SU-DHL-6 (cell line): ENCODE data around the gene NEU4.

ENCODE experiments used
- H2AFZ ChIP-seq: fragments of 200-600 bp; sonication (generic); 2 replicates; pipeline ENCODE4 v1.6.1; 2014; ENCODE audit warnings: low read depth, mild to moderate bottlenecking, moderate library complexity, mixed read lengths, antibody characterized with exemption, low read length; ENCODE audit not compliant: severe bottlenecking
- H3F3A ChIP-seq: fragments of 200-600 bp; shearing (Covaris generic); 2 replicates; pipeline ENCODE4 v1.6.0; 2016; ENCODE audit warnings: antibody characterized with exemption, mild to moderate bottlenecking; ENCODE audit not compliant: insufficient read depth
- H3K27ac ChIP-seq: fragments of 200-600 bp; sonication (generic); 2 replicates; pipeline ENCODE4 v1.5.1; 2016; ENCODE audit warnings: low read depth, mild to moderate bottlenecking, low read length, moderate library complexity, mixed read lengths
- H3K27me3 ChIP-seq: fragments of 200-600 bp; sonication (generic), shearing (Covaris generic); 2 replicates; pipeline ENCODE4 v1.6.0; 2014; ENCODE audit warnings: mild to moderate bottlenecking, low read length
- H3K36me3 ChIP-seq: fragments of 200-600 bp; sonication (generic); 2 replicates; pipeline ENCODE4 v1.6.1; 2014; ENCODE audit warnings: mild to moderate bottlenecking, low read length, mixed read lengths
- H3K4me2 ChIP-seq: fragments of 300-600, 200-600 bp; shearing (Covaris generic), sonication (generic); 2 replicates; pipeline ENCODE4 v1.6.0; 2014; ENCODE audit warnings: low read length, low read depth, mild to moderate bottlenecking; ENCODE audit not compliant: poor library complexity, severe bottlenecking
- H3K4me3 ChIP-seq: fragments of 200-600 bp; sonication (generic); 2 replicates; pipeline ENCODE4 v1.5.1; 2014; ENCODE audit warnings: antibody characterized with exemption, low read length, mild to moderate bottlenecking, mixed read lengths; ENCODE audit not compliant: insufficient read depth, poor library complexity, severe bottlenecking
- H3K79me2 ChIP-seq: fragments of 200-600 bp; sonication (generic); 2 replicates; pipeline ENCODE4 v1.6.1; 2014; ENCODE audit warnings: mild to moderate bottlenecking, low read length, moderate library complexity; ENCODE audit not compliant: insufficient read depth
- H3K9ac ChIP-seq: fragments of 200-600 bp; sonication (generic); 2 replicates; pipeline ENCODE4 v1.7.0; 2014; ENCODE audit warnings: mild to moderate bottlenecking, low read length
- H3K9me2 ChIP-seq: fragments of 200-600 bp; sonication (generic); replicated peaks from 2 replicates; pipeline ENCODE4 v1.6.1; 2014; ENCODE audit warnings: low read length; ENCODE audit not compliant: insufficient read depth
- H3K9me3 ChIP-seq: fragments of 200-600 bp; sonication (generic); 2 replicates; pipeline ENCODE4 v1.6.1; 2014; ENCODE audit warnings: low read length, mixed read lengths; ENCODE audit not compliant: insufficient read depth
- H4K20me1 ChIP-seq: fragments of 200-600 bp; sonication (generic); 2 replicates; pipeline ENCODE4 v1.6.1; 2014; ENCODE audit warnings: low read depth, mild to moderate bottlenecking, antibody characterized with exemption, low read length, moderate library complexity, mixed read lengths
- CTCF ChIP-seq: fragments of 200-600 bp; sonication (generic); IDR thresholded peaks from one replicate; pipeline ENCODE4 v1.5.1; 2017; ENCODE audit warnings: antibody characterized with exemption, mild to moderate bottlenecking, low read length, moderate library complexity; ENCODE audit not compliant: insufficient read depth, poor library complexity, severe bottlenecking
- EZH2phosphoT487 ChIP-seq: fragments of 200-600 bp; sonication (generic), shearing (Covaris generic); conservative IDR thresholded peaks from 2 replicates; pipeline ENCODE4 v1.6.1; 2018; ENCODE audit warnings: mild to moderate bottlenecking, antibody characterized with exemption, low read length, moderate library complexity, mixed read lengths

Gene NEU4

GRCh38 chr2:241762933-241763369 lies 46.0 kb upstream of the NEU4 start:
- TF ChIP-seq CTCF, result no peak
- TF ChIP-seq EZH2phosphoT487, result no peak
- H3K79me2 ChIP-seq, result no peaks in the 10 kb centered on the region
- H3F3A ChIP-seq, result no peaks in the 10 kb centered on the region; the same call in 1 of the 2 replicates
- H4K20me1 ChIP-seq, result no peaks in the 10 kb centered on the region
- H3K4me2 ChIP-seq, result no peak overlapping the region
- no peaks in the 10 kb centered on the region for H3K27me3 ChIP-seq
- H3K9ac ChIP-seq, result no peak overlapping the region
- no peak overlapping the region for H3K27ac ChIP-seq
- no peaks in the 10 kb centered on the region for H3K9me3 ChIP-seq
- H3K36me3 ChIP-seq, result peaks cover 4% of the 10 kb centered on the region; the same call in 1 of the 2 replicates
- no peaks in the 10 kb centered on the region for H3K9me2 ChIP-seq
- H3K4me3 ChIP-seq, result no peak overlapping the region
- no peak overlapping the region for H2AFZ ChIP-seq

- no peaks in the 10 kb centered on the region; the same call in 1 of the 2 replicates for H3F3A ChIP-seq
- H3K9me3 ChIP-seq, result no peaks in the 10 kb centered on the region
- no peak overlapping the region for H3K27ac ChIP-seq
- TF ChIP-seq EZH2phosphoT487 (no peak), CTCF (no peak)
- H3K27me3 ChIP-seq, result no peaks in the 10 kb centered on the region
- no peaks in the 10 kb centered on the region for H3K9me2 ChIP-seq
- no peak overlapping the region for H3K4me2 ChIP-seq
- H3K4me3 ChIP-seq, result no peak overlapping the region
- no peaks in the 10 kb centered on the region for H4K20me1 ChIP-seq
- H3K36me3 ChIP-seq, result peaks cover 4% of the 10 kb centered on the region; the same call in 1 of the 2 replicates
- H3K9ac ChIP-seq, result no peak overlapping the region
- H3K79me2 ChIP-seq, result no peaks in the 10 kb centered on the region
- H2AFZ ChIP-seq, result no peak overlapping the region
These were observed 45.3 kb upstream of the NEU4 start for GRCh38 chr2:241763551-241764274.

DNA sequence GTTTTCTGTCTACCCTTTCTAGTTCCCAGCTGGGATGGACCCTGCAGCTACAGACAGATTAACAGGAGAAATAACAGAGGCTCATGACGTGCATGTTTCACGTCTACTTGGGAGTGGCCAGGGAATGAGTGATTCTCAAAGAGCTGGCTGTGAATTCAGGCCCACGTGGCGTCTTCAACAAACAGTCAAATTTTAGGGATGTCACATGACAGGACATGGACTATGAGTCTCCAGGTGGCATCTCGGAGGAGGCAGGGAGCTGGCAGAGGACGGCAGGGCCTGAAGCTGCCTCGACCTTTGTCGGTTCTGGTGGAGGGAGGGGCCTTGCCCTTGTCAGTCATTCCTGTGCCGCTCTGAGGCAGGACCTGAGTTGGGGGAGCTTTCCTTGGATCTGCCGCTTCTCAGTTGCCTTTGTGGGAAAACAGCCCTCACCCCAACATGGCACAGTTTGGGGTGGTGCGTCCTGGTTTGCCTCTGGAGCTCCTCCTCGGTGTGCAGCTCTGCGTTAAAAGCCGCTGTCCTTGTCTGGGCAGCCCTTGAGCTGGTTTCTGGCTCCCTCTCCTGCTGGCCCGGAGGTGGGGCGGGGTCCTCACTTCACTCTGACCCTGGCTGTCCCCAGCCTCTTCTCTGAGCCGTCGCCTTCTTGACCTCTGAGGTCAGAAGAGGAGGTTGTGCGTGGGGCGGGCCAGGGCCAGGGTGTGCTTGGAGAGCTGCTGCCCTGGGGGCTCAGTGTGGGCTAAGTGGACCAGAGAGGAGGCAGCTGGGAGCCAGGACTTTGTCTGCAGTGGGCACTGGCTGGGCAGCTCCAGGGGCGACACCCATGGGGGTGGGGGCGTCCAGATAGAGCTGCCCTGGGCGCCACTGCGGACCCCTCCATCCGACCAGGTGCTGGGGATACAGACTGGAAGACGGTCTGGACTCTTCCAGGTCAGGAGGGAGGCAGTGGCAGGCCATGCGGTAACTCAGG lies 44.4 kb upstream of the NEU4 start:
- Histone ChIP-seq H3K9ac (no peak overlapping the region), H3K9me2 (no peaks in the 10 kb centered on the region), H3K79me2 (no peaks in the 10 kb centered on the region), H3K4me3 (no peak overlapping the region), H2AFZ (no peak overlapping the region), H4K20me1 (no peaks in the 10 kb centered on the region), H3K36me3 (peaks cover 3% of the 10 kb centered on the region; the same call in 1 of the 2 replicates), H3K4me2 (no peak overlapping the region), H3K27me3 (no peaks in the 10 kb centered on the region), H3F3A (no peaks in the 10 kb centered on the region), H3K9me3 (no peaks in the 10 kb centered on the region), H3K27ac (no peak overlapping the region)
- TF ChIP-seq CTCF, result no peak
- TF ChIP-seq EZH2phosphoT487, result no peak
